CD4-positive, alpha-beta T cell treated with Interleukin-15 for 4 hours (primary cell): ENCODE measurements around the gene GPRIN3.

ENCODE experiments used
- DNase-seq: peaks from one replicate; pipeline ENCODE4 v3.0.0-alpha.2; 2020; ENCODE audit warnings: low spot score

Gene GPRIN3

DNA sequence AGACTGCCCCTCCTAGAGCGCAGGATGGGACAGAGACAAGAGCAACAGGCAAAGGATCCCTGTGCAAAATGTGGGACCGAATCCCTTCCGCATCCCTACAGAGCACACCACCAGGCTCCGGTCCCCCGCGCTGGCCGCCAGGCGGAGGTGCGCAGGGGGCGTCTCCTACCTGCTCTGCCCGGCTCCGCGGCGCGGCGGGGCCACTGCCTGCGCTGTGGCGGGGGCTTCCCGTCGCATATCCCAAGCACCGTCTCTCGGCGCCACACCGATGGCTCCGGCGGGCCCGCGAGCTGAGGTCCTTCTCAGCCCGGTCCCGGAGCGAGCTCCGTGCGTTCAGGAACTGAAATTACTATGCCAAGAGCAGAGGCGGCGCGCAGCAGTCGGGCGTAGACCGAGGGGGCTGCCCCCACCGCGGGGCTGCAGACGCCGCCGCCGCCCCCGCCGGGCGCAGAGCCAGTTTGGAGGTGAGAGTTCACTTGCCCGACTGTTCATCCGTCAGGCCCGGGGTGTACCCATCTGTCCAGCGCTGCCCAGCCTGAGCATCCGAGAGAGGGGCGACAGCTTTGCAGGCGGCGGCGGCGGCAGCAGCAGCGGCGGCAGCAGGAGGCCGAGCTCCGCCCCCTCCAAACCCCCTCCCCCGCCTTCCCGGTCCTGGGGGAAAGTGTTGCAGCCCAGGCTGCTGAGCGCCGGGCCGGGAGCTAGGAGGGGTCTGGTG is at the start of gene GPRIN3:
Gene GPRIN3 (minus strand): TSS at position 355 of the 715 bp plus-strand sequence. CDS start 57,690 bp downstream, outside the sequence.
- DNase-seq, result peak; percentile 55

GRCh38 chr4:89357340-89357739 is 49.7 kb upstream of the GPRIN3 start:
- DNase-seq, result no peak

- no peak for DNase-seq
Measured at GRCh38 chr4:89356086-89356485, 48.5 kb upstream of the GPRIN3 start.

GRCh38 chr4:89353514-89353913 is 45.9 kb upstream of the GPRIN3 start:
- no peak for DNase-seq

DNA sequence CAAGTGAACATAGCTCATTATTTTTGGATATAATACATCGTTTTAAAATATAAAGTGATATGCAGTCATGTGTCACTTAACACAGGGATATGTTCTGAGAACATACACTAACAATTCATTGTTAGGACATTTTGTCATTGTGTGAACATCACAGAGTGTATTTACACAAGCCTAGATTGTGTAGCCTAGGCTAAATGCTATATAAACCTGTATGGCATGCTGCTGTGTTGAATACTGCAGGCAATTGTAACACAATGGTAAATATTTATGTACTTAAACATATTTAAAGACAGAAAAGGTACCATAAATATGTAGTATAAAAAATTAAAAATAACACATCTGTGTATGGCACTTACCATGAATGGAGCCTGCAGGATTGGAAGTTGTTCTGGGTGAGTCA is 44.9 kb upstream of the GPRIN3 start:
- DNase-seq, result no peak

GRCh38 chr4:89351201-89351600 is 43.6 kb upstream of the GPRIN3 start:
- DNase-seq, result no peak

DNA sequence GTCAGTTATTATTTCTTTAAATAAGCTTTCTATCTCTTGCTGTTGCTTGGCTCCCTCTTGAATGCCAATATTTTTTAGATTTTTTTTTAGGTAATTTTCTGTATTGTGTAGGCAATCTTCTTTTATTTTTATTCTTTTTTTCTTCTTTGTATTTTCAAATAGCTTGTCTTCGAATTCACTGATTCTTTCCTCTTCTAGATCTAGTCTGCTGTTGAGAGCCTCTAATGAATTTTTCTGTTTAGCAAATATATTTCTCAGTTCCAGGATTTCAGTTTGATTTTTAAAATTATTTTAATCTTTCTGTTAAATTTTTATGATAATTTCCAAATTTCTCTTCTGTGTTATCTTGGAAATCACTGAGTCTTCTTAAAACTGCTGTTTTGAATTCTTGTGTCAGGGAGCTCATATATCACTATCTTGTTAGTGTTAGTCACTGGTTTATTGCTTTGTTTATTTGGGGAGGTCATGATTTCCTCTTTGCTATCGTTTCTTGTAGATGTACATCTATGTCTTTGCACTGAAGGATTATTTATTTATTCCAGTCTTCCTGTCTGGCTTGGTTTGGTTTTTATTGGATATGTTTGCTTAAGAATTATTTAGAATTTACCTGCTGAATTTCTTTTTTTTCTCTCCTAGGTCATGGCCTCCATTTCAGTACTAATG is 39.9 kb upstream of the GPRIN3 start:
- no peak for DNase-seq

DNA sequence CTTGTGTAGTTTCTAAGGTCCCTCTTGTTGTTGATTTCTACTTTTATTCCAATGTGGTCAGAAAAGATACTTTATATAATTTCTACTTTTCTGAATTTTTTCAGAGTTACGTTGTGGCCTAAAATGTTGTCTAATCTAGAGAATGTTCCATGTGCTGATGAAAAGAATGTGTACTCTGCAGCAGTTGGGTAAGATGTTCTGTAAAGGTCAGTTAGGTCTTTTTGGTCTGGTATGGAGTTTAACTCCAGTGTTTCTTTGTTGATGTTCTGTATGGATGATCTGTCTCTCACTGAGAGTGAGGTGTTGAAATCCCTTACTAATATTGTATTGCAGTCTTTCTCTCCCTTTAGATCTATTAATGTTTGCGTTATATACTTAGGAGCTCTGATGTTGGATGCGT is 37.0 kb upstream of the GPRIN3 start:
- no peak for DNase-seq

DNA sequence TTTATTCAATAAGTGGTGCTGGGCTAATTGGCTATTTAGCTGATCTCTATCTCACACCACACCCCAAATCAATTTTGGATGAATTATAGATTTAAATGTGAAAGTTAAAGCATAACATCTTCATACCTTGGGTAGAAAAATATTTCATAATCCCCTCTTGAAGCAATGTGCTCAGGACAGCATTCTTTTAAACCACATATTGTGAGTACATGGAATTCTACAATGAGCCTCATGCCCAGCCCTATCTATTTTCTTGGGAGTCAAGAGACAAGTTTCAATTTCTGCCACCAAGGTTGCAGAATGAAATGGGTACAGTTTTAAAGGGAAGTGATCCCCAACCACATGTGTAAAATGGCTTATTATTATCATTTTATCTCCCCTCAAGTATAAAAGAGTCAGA is 30.6 kb upstream of the GPRIN3 start:
- no peak for DNase-seq

DNA sequence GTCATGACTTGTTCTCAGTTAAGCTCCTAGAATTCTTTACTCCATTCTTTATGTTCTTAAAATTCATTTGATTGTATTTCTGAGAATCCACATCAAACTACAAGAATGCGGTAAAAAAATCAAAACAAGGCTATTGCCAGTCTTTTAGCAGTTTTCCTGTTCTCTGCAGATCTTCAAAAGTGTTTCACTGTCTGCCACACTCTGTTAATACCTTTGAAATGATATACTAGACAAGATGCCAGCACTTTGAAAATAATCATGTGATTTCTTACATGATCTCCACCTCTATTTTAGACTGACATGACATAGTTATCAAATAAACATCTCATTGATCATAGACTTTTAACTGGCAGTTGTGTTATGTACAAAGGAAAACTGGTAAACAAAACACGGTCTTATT is 30.1 kb upstream of the GPRIN3 start:
- peak; percentile 53 for DNase-seq

DNA sequence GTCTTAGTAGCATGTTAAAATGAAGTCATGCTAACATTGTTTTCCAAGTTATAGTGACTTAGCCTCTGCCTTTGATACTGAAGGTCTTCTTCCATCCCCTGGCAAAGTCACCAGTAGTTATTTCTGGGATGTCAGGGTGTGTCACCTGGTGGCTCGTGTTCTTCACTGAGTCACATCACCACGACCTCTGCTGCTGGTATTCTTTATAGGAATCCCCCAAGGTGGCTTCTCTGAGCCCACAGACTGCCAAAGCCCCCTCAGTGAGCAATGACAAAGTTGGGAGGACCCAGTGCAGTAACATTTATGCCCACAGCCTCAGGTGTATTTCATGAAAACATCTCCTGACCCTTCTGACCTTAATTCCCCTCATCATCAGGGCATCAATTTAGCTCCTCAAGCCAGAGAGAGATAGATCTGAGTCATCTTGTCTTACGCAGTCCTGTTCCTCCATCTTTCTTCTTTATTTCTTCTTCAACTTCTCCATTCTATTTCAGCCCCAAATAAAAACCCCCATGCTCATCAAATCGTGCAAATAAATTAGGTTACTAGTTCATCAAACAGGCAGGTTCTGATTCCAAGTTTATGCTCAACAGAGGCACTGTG is 29.3 kb upstream of the GPRIN3 start:
- peak; percentile 21 for DNase-seq

DNA sequence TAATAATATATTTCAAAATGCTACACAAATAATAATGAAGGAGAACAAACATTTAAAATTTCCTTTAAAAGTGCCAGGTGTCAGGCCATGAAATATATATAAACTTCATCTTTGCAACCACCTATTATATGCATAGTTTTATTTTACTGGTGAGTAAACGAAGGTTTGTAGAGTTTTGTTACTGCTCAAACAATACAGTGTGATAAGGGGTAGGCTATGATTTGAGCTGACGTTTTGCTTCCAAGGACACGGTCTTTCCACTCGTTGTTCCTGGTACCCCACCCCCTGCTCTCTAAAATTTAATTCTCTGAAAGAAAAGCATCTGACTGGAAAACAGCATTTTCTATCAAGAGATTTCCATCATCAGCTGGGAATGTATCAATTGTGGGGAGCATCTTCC is 27.2 kb upstream of the GPRIN3 start:
- no peak for DNase-seq

DNA sequence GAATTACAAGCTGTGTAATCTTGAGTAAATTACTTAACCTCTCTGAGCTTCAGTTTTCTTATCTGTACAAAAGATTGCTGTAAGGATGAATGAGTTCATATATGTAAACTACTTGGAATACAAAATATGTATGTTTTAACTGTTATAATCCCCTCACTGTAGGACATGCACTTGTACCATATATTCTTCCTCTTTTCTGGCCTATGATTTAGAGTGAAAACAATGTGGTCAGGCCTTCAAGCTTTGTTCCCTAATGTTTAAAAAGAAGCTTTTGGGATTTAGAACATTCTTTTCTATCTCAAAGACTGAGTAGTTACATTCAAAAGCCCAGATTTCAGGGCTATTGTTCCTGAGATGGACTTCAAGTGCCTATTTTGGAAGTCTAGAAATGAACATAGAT is 26.7 kb upstream of the GPRIN3 start:
- DNase-seq, result no peak

DNA sequence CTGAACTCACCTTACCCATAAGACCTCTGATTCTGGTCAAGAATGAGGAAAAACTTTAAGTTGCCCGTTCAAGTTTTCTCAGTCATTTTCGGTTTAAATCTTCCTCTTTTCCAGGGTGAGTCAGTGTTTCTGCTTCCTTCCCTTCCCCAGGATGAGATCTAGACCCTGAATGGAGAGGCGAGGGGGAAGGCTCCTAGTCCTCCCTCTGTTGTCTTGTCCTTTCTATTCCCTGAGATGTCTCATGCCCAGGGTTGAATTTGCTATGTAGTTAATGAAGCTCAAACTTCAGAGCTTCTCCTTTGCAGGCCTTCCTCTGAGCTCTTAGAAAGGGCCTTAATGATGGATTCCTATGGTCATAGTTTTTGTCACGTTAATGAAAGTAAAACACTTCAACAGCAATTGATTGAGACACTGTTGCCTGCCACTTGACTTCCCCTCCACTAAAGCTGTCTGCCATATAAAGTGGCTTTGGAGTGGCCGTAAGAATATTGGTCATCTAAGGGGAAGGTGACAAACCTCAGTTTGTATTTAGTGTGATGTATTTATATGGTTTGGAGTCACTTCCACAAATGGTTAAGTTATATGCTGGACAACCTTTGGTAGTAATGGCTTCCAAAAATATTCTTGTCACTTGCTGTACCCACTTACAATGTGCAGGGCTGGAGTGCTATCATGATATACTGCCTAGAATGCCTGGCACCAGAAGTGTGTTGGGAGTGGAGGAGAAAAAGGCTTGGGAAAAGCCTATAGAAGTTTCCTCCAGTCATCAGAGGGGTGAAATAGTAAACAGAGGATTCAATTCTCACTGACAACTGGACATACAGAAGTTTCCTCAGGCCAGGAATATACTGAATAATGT is 24.3 kb upstream of the GPRIN3 start:
- no peak for DNase-seq

GRCh38 chr4:89331197-89331596 is 23.6 kb upstream of the GPRIN3 start:
- no peak for DNase-seq

DNA sequence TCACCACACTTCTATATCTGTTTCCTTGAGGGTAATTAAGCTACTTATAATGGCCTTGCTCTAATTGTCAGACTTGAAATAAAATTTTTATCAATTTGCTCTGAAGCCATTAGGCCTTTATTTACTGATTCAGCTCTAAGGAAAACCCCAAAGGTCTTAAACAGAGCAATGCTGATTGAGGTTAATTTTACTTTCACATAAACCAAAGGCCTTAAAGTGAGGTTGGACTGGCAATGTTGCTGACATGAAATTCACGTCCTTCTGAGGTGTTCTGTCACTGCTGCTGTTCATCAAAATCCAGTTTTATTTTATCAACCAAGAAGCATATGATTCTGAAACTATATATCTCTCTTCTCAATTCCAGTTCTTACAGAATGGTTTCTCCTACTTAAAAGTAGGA is 21.7 kb upstream of the GPRIN3 start:
- no peak for DNase-seq

GRCh38 chr4:89324671-89325070 is 17.1 kb upstream of the GPRIN3 start:
- no peak for DNase-seq

DNA sequence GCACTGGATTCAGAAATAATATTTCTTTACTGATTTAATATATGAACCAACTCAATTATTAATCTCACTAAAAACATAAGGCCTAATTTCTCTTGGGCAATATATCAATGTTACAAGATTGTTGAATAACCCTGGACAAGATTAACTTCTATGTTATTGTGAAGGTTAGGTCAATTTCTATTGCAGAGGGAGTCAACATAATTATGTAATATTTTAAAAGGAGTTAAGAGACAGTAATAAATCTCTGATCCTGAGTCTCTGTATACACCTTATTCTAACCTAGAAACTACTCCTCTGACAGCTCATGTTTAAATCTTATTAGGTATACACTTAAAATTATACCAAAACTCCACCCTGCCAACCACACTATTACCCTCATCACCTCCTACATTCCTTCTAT is 15.1 kb upstream of the GPRIN3 start:
- DNase-seq, result no peak

DNA sequence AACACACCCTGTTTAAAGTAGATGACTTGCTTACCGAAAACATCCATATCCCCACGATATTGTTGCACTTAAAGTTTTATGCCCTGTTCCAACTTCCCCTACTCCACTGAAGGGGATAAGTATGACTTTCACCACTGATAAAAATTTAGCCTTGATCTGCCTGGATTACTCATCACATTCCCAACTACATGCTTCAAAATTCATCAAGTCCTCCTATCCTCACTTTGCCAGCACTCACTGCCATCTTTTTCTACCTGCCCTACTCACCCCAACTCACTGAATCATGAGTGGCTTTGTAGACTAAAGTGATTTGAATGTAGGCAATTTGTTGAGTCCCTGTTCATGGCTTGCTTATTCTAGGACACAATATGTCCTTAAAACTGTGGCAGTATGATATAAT is 12.2 kb upstream of the GPRIN3 start:
- DNase-seq, result no peak

- DNase-seq, result peak; percentile 78
Measured at GRCh38 chr4:89316931-89317366, 9.3 kb upstream of the GPRIN3 start.

GRCh38 chr4:89316211-89316610 is 8.6 kb upstream of the GPRIN3 start:
- no peak for DNase-seq

- DNase-seq, result no peak
Measured at GRCh38 chr4:89314291-89314690, 6.7 kb upstream of the GPRIN3 start.
